Loucy (cell line): ENCODE measurements around the gene EARS2.

ENCODE experiments used
- H2AFZ ChIP-seq: fragments of 200-600 bp; sonication (generic); 2 replicates; pipeline ENCODE4 v1.6.0; 2016; ENCODE audit warnings: antibody characterized with exemption, mild to moderate bottlenecking, low read length, moderate library complexity
- H3F3A ChIP-seq: fragments of 200-600 bp; 2 replicates; pipeline ENCODE4 v1.6.0; 2016; ENCODE audit warnings: antibody characterized with exemption, low read depth, mild to moderate bottlenecking
- H3K27me3 ChIP-seq: fragments of 200-600 bp; sonication (generic); 2 replicates; pipeline ENCODE4 v1.6.1; 2014; ENCODE audit warnings: low read length, mild to moderate bottlenecking; ENCODE audit not compliant: insufficient read depth, poor library complexity, severe bottlenecking
- H3K36me3 ChIP-seq: fragments of 200-600 bp; sonication (generic); 2 replicates; pipeline ENCODE4 v1.6.1; 2016; ENCODE audit warnings: low read length; ENCODE audit not compliant: insufficient read depth
- H3K4me1 ChIP-seq: fragments of 200-600 bp; sonication (generic); 2 replicates; pipeline ENCODE4 v1.5.1; 2014; ENCODE audit warnings: low read length, mild to moderate bottlenecking; ENCODE audit not compliant: insufficient read depth, poor library complexity, severe bottlenecking
- H3K4me2 ChIP-seq: fragments of 200-600 bp; sonication (generic); 2 replicates; pipeline ENCODE4 v1.6.0; 2014; ENCODE audit warnings: antibody characterized with exemption, low read length, low read depth, mild to moderate bottlenecking; ENCODE audit not compliant: poor library complexity, severe bottlenecking
- H3K4me3 ChIP-seq: fragments of 200-600 bp; sonication (generic); 2 replicates; pipeline ENCODE4 v1.5.1; 2014; ENCODE audit warnings: low read length, mild to moderate bottlenecking, mixed read lengths; ENCODE audit not compliant: poor library complexity, severe bottlenecking
- H3K79me2 ChIP-seq: fragments of 200-600 bp; sonication (generic); 2 replicates; pipeline ENCODE4 v1.6.1; 2014; ENCODE audit warnings: low read length; ENCODE audit not compliant: insufficient read depth
- H3K9ac ChIP-seq: fragments of 200-600 bp; sonication (generic); 2 replicates; pipeline ENCODE4 v1.6.0; 2014; ENCODE audit warnings: mild to moderate bottlenecking, low read depth, low read length, moderate library complexity; ENCODE audit not compliant: poor library complexity, severe bottlenecking
- H3K9me2 ChIP-seq: fragments of 200-600 bp; sonication (generic); replicated peaks from 2 replicates; pipeline ENCODE4 v1.6.1; 2016; ENCODE audit warnings: low read depth, low read length, mixed read lengths
- H3K9me3 ChIP-seq: fragments of 200-600 bp; sonication (generic); 2 replicates; pipeline ENCODE4 v1.6.1; 2014; ENCODE audit warnings: mild to moderate bottlenecking, antibody characterized with exemption, low read length, low read depth; ENCODE audit not compliant: insufficient read depth
- H4K20me1 ChIP-seq: fragments of 200-600 bp; sonication (generic); 2 replicates; pipeline ENCODE4 v1.6.0; 2014; ENCODE audit warnings: antibody characterized with exemption, low read length, mild to moderate bottlenecking; ENCODE audit not compliant: insufficient read depth, poor library complexity, severe bottlenecking
- CTCF ChIP-seq: fragments of 200-600 bp; sonication (generic); conservative IDR thresholded peaks from 2 replicates; pipeline ENCODE4 v1.5.1; 2014; ENCODE audit warnings: mild to moderate bottlenecking, antibody characterized with exemption, low read length
- EZH2phosphoT487 ChIP-seq: fragments of 200-600 bp; IDR thresholded peaks from 2 replicates; pipeline ENCODE4 v1.6.1; 2018; ENCODE audit warnings: antibody characterized with exemption, mild to moderate bottlenecking, moderate library complexity, borderline replicate concordance

Gene EARS2

GRCh38 chr16:23497543-23497868 is 59.6 kb downstream of the EARS2 start:
- H3K9me3 ChIP-seq, result no peaks in the 10 kb centered on the region
- no peak overlapping the region for H3K4me3 ChIP-seq
- H3K9me2 ChIP-seq, result no peaks in the 10 kb centered on the region
- peaks cover under 1% of the 10 kb centered on the region for H3K27me3 ChIP-seq
- no peak overlapping the region for H3K9ac ChIP-seq
- TF ChIP-seq EZH2phosphoT487, result no peak
- no peak for TF ChIP-seq CTCF
- no peaks in the 10 kb centered on the region for H3F3A ChIP-seq
- no peaks in the 10 kb centered on the region for H3K36me3 ChIP-seq
- H3K79me2 ChIP-seq, result no peaks in the 10 kb centered on the region
- no peaks in the 10 kb centered on the region for H4K20me1 ChIP-seq
- no peak overlapping the region for H2AFZ ChIP-seq
- no peaks in the 10 kb centered on the region for H3K4me1 ChIP-seq
- H3K4me2 ChIP-seq, result no peak overlapping the region

GRCh38 chr16:23496821-23497542 is 60.2 kb downstream of the EARS2 start:
- H3K9ac ChIP-seq, result no peak overlapping the region
- no peak overlapping the region for H2AFZ ChIP-seq
- no peaks in the 10 kb centered on the region for H3K9me3 ChIP-seq
- H3K9me2 ChIP-seq, result no peaks in the 10 kb centered on the region
- H4K20me1 ChIP-seq, result no peaks in the 10 kb centered on the region
- no peak overlapping the region for H3K4me2 ChIP-seq
- TF ChIP-seq EZH2phosphoT487, result no peak
- TF ChIP-seq CTCF, result no peak
- no peaks in the 10 kb centered on the region for H3F3A ChIP-seq
- H3K4me3 ChIP-seq, result no peak overlapping the region
- H3K4me1 ChIP-seq, result no peaks in the 10 kb centered on the region
- no peaks in the 10 kb centered on the region for H3K27me3 ChIP-seq
- no peaks in the 10 kb centered on the region for H3K79me2 ChIP-seq
- no peaks in the 10 kb centered on the region for H3K36me3 ChIP-seq

- Histone ChIP-seq H3K36me3 (no peaks in the 10 kb centered on the region), H3K9me2 (no peaks in the 10 kb centered on the region)
- TF ChIP-seq CTCF, result no peak
Measured at GRCh38 chr16:23495671-23496070, 61.5 kb downstream of the EARS2 start.

More at GRCh38 chr16:23495671-23496070, 61.5 kb downstream of the EARS2 start:
- no peak overlapping the region for H3K4me2 ChIP-seq
- no peaks in the 10 kb centered on the region for H3K9me3 ChIP-seq
- no peak overlapping the region for H3K4me3 ChIP-seq
- H2AFZ ChIP-seq, result no peak overlapping the region
- no peak overlapping the region for H3K9ac ChIP-seq
- H4K20me1 ChIP-seq, result no peaks in the 10 kb centered on the region
- H3K79me2 ChIP-seq, result no peaks in the 10 kb centered on the region
- no peaks in the 10 kb centered on the region for H3K4me1 ChIP-seq
- H3K27me3 ChIP-seq, result no peaks in the 10 kb centered on the region
- H3F3A ChIP-seq, result no peaks in the 10 kb centered on the region
